ENCODE measurements around the gene KLHDC9. TPM values are rescaled to one million over a fixed set of nuclear protein-coding genes. Genes with fewer than 3 reads are reported as not detected.

Gene KLHDC9
- total and polyA plus RNA-seq, 2 of the 13 experiments (the other 11 are each of a cell fraction or from before 2014, with no cell fraction given) = 2.9 TPM

DNA sequence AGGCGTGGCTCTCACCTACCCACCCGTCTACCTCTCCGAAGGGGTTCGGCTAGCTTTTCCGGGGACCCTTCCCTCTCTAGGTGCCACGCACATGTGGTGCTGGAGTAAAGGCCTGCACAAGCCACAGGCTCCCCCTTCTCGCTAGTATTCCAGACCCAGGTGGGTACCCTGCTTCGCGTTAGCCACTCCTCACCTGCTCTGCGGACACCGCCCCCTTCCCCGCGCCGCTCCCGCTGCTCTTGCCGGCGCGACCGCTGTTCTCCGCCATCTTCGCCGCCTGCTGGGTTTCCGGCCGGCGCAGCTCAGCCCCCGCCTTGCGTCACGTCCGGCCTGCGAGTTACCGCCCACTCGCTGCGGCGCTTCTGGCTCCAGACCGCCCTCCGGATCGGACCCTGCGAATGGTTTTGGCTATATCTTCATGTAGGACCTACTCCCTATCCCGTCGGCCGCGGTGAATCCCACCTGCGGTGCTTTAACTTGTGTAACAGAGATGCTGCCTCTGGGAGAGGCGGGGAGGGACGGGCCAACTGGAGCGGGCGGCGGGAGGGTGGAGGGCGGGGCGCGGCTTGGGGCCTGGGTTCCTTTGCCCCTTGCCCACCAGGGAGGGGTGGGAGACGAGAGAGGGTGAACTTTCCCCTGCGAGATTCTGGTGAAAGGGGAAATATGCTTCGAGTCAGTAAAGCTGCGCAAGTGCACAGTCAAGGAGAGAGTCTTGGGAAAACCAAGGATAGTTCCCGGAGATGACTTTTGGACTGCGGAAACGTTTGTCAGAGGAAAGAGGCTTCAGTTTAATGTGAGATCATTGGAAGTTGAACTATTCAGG, 19.8 kb downstream of the KLHDC9 start, which contains the start of the genes NIT1 and PFDN2 (continued):
- TF ChIP-seq TFE3 (CRISPR knock-in tag; IDR thresholded peaks at IDR 0.05) (no peak), MZF1 (CRISPR knock-in tag; IDR thresholded peaks at IDR 0.05; ENCODE audit: borderline replicate concordance) (no peak), ZBTB38 (CRISPR knock-in tag; IDR thresholded peaks at IDR 0.05) (peak; percentile 80), HMGXB3 (CRISPR knock-in tag; IDR thresholded peaks at IDR 0.05; ENCODE audit: borderline replicate concordance) (no peak), ZNF574 (CRISPR knock-in tag; IDR thresholded peaks at IDR 0.05) (peak; percentile 90), ZNF124 (CRISPR knock-in tag; IDR thresholded peaks at IDR 0.05) (no peak; the same call in 1 of the 2 replicates), ISL2 (CRISPR knock-in tag; IDR thresholded peaks at IDR 0.05) (peak; percentile 69; the same call in 1 of the 2 replicates), HOXD1 (CRISPR knock-in tag; IDR thresholded peaks at IDR 0.05) (peak; percentile 83; the same call in 1 of the 2 replicates), ZNF274 (CRISPR knock-in tag; IDR thresholded peaks at IDR 0.05) (peak; percentile 93), PHF8 (CRISPR knock-in tag; IDR thresholded peaks at IDR 0.05) (peak; percentile 90), SNAI1 (CRISPR knock-in tag; IDR thresholded peaks at IDR 0.05; ENCODE audit: borderline replicate concordance) (peak; percentile 70; the same call in 1 of the 2 replicates), ZNF138 (CRISPR knock-in tag; IDR thresholded peaks at IDR 0.05; ENCODE audit: low read depth) (0 out of 2 replicates have a peak, but pooled peaks have one; percentile 53), POLR2G (IDR thresholded peaks at IDR 0.05; ENCODE audit: low read depth, low read length) (peak; percentile 95), ZNF670 (CRISPR knock-in tag; IDR thresholded peaks at IDR 0.05; ENCODE audit: borderline replicate concordance) (no peak), ZNF225 (CRISPR knock-in tag; IDR thresholded peaks at IDR 0.05) (peak; percentile 80; the same call in 1 of the 2 replicates), SIN3B (IDR thresholded peaks at IDR 0.05; ENCODE audit: low read length) (0 out of 2 replicates have a peak, but pooled peaks have one; percentile 62), ATF4 (CRISPR knock-in tag; IDR thresholded peaks at IDR 0.05) (peak in 1 of 2 experiments; percentile 73; a peak in 2 of 4 replicates)
- TF ChIP-seq, protein P1, sequence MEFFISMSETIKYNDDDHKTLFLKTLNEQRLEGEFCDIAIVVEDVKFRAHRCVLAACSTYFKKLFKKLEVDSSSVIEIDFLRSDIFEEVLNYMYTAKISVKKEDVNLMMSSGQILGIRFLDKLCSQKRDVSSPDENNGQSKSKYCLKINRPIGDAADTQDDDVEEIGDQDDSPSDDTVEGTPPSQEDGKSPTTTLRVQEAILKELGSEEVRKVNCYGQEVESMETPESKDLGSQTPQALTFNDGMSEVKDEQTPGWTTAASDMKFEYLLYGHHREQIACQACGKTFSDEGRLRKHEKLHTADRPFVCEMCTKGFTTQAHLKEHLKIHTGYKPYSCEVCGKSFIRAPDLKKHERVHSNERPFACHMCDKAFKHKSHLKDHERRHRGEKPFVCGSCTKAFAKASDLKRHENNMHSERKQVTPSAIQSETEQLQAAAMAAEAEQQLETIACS (CRISPR knock-in tag; IDR thresholded peaks at IDR 0.05) = peak; percentile 50; the same call in 1 of the 2 replicates

Data from HepG2 (cell line).